ENCODE results near the gene CCT8. TPM values are rescaled to one million over a fixed set of nuclear protein-coding genes. Genes with fewer than 3 reads are reported as not detected.

The CCT8 gene
- total and polyA plus RNA-seq, 9 of the 15 experiments (the other 6 are each of a cell fraction or from before 2014, with no cell fraction given), result 451 to 1,153 (median 677) TPM

DNA sequence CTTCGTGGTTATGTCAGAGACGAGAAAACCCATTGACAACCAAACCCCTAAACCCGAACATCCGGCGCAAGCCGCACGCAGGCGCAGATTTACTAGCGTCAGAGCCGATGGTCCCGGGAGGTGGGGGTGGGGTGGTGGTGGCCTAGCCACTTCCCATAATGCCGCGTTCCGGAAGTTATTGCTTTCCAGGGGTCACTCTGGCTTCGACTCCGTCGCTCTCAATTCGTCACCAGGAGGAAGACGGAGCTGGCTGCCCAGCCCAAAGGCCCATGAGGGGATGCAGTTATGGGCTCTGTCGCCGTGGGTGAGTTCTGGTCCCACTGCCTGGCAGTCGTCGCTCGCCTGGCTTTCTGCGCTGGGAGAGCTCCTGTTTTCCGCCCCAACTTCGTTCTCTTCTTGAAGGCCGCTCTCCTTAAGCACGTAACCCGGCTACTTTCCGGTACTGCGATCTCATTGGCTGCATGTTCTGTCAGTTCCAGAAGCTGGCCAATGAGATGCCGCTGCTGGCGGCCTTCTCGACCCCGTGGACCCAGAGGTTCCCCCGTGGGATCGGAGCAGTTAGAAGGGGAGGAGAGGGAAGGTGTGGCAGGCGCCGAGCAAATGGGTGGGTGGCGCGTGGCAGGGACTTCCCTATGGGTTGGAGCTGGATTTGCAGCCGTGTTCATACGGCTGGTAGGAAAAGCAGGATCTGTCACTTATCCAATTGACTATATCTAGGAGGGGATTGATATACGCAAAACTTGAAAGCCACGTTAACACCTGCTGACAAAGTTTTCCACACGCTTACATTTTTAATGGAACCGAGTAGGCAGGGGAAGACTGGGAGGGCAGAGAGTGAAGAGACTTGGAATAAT, 48.7 kb downstream of the CCT8 start, which contains the start of gene USP16 (continued):
- TF ChIP-seq, protein P1, sequence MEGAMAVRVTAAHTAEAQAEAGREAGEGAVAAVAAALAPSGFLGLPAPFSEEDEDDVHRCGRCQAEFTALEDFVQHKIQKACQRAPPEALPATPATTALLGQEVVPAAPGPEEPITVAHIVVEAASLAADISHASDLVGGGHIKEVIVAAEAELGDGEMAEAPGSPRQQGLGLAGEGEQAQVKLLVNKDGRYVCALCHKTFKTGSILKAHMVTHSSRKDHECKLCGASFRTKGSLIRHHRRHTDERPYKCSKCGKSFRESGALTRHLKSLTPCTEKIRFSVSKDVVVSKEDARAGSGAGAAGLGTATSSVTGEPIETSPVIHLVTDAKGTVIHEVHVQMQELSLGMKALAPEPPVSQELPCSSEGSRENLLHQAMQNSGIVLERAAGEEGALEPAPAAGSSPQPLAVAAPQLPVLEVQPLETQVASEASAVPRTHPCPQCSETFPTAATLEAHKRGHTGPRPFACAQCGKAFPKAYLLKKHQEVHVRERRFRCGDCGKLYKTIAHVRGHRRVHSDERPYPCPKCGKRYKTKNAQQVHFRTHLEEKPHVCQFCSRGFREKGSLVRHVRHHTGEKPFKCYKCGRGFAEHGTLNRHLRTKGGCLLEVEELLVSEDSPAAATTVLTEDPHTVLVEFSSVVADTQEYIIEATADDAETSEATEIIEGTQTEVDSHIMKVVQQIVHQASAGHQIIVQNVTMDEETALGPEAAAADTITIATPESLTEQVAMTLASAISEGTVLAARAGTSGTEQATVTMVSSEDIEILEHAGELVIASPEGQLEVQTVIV (CRISPR knock-in tag; IDR thresholded peaks at IDR 0.05; ENCODE audit: borderline replicate concordance), result no peak
- TF ChIP-seq EGR1 (conservative IDR thresholded peaks at IDR 0.05) (peak; percentile 71), TFAM (CRISPR knock-in tag; conservative IDR thresholded peaks at IDR 0.05) (no peak), MCM7 (IDR thresholded peaks at IDR 0.05) (no peak), TCF7 (IDR thresholded peaks at IDR 0.05; ENCODE audit: borderline replicate concordance) (no peak), ZC3H11A (IDR thresholded peaks at IDR 0.05; ENCODE audit: low read depth, low read length) (no peak), ETV6 (IDR thresholded peaks at IDR 0.05; ENCODE audit: borderline replicate concordance in 1 of 2, low read depth in 2 of 2, low read length in 1 of 2) (no peak), ETV6 (CRISPR knock-in tag; IDR thresholded peaks at IDR 0.05; ENCODE audit: borderline replicate concordance) (no peak), NUFIP1 (IDR thresholded peaks at IDR 0.05; ENCODE audit: partially characterized antibody) (no peak)
- TF ChIP-seq, protein P2, sequence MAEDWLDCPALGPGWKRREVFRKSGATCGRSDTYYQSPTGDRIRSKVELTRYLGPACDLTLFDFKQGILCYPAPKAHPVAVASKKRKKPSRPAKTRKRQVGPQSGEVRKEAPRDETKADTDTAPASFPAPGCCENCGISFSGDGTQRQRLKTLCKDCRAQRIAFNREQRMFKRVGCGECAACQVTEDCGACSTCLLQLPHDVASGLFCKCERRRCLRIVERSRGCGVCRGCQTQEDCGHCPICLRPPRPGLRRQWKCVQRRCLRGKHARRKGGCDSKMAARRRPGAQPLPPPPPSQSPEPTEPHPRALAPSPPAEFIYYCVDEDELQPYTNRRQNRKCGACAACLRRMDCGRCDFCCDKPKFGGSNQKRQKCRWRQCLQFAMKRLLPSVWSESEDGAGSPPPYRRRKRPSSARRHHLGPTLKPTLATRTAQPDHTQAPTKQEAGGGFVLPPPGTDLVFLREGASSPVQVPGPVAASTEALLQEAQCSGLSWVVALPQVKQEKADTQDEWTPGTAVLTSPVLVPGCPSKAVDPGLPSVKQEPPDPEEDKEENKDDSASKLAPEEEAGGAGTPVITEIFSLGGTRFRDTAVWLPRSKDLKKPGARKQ (CRISPR knock-in tag; IDR thresholded peaks at IDR 0.05), result no peak

Data from K562 (cell line).